Measurements from ENCODE around the gene TRAF3IP1.
"Not testable (repeated sequence)": the region's sequence is repeated elsewhere in the genome, so short reads cannot be mapped to it uniquely, and the experiment has no call there.

Gene TRAF3IP1

DNA sequence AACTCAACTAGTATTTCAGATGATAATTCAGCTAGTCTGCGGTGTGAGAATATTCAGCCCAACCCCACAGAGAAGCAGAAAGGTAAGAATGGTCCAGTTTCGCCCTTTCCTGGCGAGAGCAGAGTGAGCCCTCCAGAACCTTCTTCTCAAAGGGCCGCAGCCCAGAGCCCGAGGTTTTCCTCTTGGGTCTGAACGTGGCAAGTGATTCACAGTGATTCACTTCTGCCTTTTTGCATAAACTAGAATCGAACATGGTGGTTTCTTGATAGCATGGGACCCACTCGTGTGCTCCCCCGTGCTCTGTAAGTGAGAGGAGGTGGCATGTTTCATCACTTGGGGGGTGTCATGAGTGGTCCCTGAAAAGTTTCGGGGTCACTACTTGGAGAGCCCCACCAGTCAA, 24.2 kb downstream of the TRAF3IP1 start:
- no peak for FAIRE-seq

DNA sequence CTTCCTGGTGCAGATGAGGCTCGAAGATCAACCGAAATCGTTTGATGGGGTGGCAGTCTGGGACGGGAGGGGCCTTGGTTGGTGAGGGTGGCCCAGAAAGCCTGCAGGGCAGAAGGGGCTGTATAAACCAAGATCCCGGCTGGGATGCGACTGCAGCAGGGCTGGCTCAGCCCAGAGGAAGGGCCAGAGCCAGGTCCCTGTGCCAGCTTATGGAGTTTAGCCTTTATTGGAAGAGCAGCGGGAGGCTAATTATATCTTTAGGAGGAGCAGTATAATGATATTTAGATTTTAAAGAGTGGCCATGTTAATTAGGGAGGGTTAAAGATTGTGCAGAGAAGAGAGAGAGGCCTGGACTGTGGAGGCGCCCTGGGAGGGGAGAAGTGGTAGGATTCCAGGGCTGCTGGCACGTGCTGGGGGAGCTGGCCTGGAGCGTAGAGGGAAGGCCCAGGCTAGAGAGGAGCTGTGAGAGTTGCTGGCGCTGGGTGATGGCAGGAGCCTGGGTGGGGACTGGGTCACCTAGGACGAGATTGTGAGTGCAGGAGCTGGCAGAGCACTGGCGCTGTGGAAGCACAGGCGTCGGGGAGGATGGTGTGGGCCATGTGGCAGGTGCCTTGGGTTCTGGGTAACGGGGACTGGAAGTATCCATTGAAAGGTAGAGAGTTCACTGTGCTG, 25.1 kb downstream of the TRAF3IP1 start:
- FAIRE-seq = no peak

DNA sequence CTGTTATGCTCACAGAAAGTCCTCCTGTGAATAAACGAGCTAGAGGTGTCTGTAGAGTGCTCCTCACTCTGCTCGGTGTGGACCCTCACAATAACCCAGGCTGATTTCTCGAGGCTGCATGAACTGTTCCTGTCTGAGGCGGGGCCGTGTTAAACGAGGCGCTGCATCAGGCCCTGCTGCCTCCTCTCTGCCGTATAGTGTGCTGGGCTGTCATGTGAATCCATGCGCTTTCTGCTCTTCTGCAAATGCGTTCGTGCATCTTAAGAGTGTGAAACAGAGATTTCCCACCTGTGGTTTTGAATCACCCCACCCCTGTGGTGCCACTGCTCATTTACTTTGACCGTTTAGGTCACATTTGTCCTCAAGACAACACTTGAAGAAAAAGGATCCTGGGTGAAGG, 26.2 kb downstream of the TRAF3IP1 start:
- FAIRE-seq = no peak

DNA sequence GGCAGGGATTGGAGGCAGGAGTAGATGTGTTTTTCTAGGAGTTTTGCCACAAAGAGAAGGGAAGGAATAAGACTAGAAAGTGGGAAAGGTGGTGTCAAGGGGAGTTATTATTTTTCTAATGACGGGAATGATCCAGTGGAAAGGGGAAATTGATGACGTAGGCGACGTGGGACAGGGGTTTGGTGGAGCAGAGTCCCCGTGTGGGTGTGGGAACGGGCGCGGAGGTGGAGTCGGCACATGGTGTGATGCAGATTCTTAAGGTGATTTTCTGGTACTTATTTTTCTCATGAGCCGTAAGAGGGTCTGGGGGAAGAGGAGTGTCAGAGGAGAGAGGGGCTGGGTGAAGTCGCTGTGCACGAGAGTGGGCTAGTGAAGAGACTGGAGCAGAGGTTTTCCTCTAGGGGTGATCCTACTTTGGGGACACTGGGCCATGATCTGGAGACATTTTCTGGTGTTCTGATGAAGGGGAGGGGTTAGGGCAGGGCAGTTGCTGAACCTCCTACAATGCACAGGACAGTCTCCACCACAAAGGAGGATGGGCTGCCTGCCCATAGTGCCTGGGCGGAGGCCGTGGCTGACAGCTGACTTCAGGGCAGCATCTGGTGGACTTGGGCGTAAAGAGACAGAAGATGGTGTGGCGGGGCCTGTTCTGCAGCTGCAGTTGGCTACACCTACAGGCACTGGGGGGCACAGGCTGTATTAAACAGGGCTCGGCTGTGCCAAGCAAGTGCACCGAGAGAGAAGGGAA, 30.0 kb downstream of the TRAF3IP1 start:
- FAIRE-seq = no peak

DNA sequence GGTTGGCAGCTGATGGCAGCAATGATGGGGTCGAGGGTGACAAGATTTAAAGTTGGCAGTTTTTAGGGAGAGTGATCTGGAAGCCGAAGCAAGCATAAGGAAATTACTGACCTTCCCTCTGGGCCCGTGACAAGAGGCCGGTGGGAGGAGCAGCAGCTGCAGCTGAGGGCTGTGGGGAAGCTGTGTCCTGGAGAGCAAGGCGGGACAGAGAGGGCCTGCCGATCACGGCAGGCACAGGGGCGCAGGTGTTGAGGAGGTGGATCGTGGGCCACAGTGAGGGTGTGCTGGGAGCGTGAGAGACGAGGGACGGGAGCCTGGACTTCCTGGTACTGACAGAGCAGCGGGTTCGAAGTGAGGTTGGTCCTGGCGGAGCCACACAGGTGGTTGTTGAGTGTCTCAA, 31.0 kb downstream of the TRAF3IP1 start:
- FAIRE-seq = no peak

DNA sequence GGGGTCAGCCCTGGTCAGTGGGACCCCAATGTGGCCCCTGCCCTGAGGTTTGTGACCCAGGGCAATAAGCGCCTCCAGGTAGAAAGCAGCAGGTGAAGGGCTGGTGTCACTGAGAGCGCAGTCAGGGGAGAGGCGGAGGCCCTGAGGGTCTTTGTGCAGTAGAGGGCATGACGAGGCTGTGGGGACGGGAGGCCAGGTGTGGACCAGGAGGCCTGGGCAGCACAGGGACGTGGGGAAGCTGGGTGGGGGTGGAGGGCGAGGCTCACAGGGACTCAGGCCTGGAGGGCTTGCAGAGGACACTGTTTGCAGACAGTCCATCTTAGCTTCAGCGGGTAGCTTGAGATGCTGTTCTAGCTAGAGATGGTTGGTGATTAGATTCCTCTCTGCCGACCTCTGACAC, 32.0 kb downstream of the TRAF3IP1 start:
- FAIRE-seq = no peak

DNA sequence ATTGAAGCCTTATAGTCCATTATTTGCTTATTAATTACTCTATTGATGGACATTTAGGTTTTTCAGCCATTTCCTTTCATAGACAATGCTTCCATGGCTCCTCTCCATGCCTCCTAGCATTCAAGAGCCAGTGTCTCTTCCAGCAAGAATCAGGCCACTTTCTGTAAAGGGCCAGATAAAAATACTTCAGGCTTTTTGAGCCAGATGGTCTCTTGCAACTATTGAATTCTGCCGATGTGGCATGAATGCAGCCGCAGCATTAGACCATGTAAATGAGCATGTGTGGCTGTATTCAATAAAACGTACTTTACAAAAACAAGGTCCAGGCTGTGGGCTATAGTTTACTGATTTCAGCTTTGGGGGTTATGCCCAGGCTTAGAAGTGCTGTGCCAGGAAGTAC, 38.5 kb downstream of the TRAF3IP1 start:
- no peak for FAIRE-seq

DNA sequence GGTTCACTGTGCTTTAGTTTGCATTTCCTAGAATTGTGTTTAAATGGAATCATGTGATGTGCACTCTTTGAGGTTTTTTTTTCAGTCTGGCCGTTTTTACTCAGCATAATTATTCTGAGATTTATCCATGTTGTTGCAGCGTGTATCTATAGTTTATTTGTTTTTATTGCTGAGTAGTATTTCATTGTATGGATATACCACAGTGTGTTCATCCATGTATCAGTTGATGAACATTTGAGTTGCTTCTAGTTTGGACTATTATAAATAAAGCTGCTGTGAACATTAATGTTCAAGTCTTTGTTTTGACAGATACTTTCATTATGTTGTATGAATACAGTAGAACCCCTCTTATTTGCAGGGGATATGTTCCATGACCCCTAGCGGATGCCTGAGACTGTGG, 39.1 kb downstream of the TRAF3IP1 start:
- FAIRE-seq = no peak

DNA sequence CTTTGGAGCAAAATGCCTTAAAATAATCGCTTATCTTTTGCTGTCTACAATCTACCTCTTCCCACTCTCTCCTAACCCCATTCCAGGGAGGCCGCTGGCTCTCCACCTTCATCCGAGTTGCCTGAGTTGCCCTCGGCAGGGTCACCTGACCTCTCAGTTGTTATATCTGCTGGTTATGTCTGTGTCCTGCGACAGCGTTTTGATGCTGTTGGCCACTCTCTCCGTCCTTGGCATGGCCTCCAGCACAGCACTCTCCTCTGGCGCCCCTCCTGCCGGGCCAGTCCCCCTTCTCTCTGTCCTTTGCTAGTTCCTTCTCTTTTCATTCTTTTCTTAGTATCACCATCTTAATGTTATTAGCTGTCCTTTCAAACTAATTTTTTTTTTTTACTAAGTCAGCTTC, 41.6 kb downstream of the TRAF3IP1 start:
- no peak for FAIRE-seq

DNA sequence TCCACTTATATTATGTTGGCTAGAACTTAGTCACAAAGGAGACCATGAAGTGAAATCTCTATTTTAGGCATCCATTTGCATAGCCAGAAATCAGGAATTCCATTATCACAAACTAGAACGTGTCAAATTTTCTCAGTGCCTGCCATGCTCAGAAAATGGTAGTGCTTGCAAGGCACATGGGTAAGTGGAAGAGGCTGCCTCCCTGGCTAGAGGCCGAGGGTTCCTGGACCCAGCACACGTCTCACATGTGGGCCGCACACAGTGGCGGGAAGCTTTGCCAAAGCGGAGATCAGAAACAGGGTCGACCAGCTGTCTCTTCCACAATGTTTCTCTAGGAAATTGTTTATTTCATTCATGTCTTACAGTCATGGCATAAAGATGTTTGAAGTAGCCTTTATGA, 42.3 kb downstream of the TRAF3IP1 start:
- FAIRE-seq = no peak

DNA sequence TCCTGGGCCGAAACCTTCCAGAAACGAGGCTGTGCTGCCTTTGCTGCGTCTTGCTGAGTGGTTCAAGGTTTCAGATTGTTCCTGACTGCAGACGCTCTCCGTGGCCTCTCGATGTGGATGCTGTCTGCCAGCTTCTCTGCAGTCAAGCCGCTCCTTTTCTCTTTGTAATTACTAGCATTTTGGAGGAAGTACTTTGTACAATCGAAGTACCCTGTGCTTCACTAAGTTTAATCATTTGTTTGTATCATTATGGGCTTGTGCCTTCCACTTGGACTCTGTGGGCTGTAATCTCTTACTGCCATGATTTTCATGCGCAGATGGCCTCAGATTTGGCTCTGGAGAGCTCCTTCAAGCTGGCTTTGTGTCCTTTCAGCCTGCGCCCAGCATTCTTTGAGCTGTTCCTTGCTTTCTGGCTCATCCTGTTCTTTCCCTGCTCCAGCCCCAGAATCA, 49.3 kb downstream of the TRAF3IP1 start:
- FAIRE-seq = no peak

DNA sequence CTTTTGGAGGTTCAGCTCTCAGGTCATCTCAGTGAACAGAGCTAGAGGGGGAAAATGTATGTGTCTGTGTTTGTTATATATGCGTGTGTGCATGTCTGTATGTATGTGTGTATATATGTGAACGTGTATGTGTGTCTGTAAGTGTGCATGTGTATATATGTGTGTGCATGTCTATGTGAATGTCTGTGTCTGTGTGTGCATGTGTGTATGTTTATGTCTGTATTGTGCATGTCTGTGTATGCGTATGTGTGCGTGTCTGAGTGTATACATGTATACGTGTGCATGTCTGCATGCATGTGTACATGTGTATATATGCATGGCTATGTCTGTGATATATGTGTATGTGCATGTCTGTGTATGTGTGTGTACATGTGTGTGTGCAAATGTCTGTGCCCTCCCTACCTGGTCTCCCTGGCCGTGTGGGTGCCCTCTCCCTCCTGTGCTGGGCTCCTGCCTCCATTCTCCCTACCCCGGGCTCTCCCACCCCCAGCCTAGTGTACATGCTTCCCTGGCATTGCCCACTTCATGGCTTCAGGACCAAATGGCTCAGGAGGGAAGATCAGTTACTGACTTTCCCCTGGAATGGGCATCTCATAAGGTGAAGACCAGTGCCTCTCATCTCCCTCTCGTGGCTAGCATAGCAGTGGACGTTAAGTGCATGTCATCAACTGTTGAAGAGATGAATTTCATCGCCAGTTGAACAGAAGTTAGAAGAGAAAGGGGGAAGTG, 49.9 kb downstream of the TRAF3IP1 start:
- no peak for FAIRE-seq

DNA sequence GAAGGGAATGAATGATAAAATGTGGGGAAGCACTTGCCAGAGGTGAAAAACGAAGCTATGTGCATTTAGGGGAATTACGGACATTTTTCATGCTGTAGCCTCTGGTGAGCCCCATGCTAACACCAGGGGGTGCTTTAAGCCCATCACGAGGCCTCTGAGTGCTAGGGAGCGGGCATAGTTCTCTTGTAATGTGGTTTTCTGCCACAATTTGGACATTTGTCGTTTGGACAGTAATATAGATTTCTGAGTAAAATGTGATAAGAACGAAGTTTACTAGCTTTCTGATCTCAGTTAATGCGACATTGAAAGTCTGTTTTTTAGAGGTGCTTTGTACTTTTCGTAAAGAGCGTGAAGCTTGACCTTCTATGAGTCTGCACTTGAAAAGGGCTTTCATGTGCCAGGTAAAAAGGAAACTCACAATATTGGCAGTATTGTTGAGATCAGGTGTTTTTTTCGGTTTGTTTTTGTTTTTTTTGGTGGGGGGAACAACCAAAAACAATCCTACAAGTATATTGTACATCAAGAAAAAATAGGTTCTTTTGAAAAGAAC, 50.6 kb downstream of the TRAF3IP1 start:
- no peak for FAIRE-seq

DNA sequence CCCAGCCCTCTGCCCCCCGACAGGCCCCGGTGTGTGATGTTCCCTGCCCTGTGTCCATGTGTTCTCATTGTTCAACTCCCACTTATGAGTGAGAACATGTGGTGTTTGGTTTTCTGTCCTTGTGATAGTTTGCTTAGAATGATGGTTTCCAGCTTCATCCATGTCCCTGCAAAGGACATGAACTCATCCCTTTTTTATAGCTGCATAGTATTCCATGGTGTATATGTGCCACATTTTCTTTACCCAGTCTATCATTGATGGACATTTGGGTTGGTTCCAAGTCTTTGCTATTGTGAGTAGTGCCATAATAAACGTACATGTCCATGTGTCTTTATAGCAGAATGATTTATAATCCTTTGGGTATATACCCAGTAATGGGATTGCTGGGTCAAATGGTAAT, 52.0 kb downstream of the TRAF3IP1 start:
- not testable (repeated sequence) for FAIRE-seq

DNA sequence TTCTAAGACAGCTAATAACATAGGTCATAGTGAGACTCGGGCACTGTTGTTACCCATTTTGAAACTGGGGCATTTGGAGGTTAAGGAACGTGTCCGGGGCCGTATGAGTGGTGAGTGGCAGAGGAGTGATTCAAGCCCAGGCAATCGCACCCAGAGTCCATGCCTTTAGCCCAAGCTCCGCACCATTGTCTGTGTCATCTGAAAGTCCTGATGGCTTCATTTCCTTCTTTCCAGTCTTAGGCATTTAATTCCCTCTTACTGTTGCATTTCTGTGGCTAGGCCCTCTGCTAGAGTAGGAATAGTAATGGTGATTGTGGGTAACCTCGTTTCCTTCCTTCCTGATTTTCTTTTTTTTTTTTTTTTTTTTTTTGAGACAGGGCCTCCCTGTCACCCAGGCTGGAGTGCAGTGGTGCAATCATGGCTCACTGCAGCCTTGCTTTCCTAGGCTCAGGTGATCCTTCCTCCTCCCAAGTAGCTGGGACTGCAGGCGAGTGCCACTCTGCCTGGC, 56.6 kb downstream of the TRAF3IP1 start:
- no peak for FAIRE-seq

DNA sequence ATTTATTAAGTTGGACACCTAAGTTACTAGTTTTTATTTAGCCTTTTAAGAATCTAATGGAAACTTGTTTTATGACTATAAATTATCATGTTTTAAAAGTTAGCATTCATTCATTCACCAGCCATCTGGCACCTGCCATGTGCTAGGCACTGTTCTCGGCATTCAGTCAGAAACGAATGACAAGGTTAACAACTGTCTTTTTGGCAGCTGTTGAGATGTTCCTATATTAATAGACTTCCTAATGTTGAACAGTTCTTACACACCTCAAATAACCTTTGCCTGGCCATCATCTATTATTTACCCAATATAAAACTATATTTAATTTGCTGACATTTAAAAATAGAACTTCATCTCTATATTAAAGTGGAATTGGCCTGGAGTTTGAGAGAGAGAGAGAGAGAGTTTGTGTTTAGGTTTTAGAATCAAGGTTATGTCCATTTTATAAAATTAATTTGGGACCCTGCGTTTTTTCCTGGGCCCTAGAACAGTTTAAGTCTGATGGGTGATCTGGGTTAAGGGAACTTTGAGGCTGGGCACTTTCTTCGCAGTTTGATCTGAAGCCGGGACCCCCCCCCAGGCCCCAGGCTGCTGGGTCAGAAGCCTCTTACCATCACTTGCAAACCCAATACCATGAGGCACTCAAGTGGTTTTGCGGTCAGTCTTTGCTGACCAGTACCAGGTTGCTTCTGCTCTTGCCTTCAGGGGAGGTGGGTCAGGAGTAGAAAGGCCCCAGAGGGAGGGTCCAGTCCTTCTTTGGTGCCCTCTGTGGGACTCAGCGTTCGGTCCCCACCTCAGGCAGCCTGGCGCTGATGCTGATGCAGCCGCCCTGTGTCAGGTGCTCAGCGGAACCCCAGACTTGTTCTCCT, 58.1 kb downstream of the TRAF3IP1 start:
- no peak for FAIRE-seq

DNA sequence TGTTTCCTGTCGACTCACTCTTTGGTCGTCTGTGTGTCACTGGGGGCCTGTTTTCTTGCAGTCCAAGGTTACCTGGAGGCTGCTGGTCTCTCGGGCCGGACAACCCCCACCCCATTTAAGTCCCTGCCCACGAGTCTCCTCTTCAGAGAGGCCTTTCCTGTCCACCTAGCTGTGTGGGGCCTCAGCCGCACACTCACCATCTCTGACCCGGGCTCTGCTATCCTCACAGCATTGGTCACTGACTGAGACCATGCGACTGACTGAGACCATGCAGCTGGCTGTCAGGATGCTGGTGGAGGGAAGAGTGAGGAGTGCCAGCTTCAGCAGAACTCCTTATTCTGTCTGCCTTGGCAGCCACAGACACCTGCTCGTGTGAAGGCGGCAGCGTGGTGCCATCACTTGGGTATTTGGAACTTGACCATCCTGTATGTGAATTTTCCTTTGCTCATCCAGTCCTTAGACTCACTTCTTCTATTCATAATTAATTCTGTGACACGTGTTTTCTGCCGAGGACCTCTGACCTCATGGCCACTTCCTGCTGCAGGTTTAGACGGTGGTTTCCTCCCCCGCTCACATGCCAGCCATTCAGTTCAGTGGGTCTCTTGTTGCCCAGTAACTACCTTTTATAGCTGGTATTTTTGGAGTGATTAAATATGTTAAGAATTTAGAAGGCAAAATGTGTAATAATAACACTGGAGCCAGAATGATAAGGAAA, 58.9 kb downstream of the TRAF3IP1 start:
- FAIRE-seq = no peak

DNA sequence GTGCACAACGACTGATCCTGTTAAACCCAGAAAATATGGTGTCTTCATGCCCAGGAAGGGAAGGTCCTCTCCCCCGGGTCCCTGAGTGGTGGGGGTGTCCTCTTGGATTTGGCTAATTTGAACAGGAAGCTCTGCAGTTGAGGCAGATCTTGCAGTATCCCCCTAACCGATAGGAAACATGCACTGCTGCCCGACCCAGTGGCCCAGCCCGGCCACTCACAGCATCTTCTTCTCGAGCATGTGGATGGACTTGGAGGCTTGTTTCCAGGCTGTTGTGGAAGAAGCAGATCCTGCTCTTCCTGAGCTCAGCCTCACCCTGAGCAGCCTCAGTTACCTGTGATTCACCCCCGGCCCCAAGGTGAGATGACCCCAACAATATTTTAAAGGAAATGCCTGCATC, 60.0 kb downstream of the TRAF3IP1 start:
- FAIRE-seq = no peak

DNA sequence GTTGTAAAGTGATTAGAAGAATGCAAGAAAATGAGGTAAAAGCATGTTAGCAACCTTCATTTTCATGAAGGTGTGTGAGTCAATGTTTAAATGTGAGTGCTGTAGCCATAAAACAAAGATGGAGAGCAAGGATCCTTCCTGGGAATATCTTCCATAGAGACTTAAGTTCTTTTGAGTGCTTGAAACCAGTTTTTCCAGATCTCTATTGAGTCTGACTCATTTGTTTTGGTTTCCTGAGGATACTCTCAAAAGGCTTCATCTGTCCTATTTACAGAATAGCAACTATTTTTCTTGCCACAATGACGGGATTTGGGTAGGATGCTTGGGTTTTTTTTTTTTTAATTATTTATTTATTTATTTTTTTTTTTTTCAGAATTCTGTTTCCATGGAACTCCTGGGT, 60.5 kb downstream of the TRAF3IP1 start:
- FAIRE-seq = no peak

DNA sequence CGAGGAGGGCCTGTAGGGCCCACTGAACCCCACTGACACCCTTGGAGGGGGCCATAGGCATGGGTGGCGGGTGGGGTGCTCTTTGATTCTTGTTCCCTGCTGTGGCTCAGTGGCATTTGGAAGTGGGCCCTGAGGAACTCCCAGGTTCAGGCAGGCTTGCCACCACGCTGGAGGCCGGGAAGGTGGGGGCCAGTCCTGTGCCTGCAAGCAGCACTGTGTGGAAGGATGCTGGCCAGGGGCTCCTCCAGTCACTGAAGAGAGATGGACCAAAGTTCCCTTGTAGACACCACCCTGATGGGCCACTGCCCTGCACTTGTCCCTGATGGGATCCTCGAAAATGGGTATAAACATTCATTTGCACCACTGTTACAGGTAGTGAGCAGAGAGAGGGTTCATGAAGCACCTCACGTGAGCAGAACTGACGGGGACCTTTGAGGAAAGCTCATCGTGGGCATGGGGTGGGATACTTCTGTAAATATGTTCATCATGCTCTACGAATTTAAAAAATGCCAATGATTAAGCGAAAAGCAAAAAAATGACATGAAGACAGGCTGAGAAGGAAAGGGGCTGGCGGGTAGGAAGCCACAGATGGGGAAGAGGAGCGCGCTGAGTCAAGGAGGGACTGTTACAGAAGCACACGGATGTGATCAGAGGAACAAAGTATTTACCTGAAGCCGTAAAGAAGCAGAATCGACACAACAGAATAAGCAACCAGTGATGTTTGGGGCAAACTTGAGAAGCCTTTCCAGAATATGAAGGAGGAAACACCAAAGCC, 61.2 kb downstream of the TRAF3IP1 start:
- FAIRE-seq = no peak

DNA sequence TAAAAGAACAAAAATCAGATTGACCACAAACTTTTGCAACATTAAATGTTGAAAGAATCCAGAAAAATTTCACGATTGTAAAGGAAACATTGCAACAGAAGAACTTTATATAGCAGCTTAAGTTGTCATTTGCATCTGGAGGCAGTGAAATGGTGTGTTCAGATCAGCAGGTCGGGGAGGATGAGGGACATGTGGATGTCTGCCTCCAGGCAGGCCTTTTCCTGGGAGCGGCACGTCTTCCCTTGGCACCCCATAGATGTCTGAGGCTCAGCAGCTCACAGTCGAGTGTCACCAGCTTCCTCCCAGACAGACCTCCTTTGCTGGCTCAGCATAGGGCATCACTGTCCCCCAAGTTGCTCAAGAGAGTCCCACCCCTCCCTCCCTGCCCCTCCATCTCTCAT, 62.1 kb downstream of the TRAF3IP1 start:
- FAIRE-seq = no peak

All from colon (tissue), 2 donors.